GM18951 (cell line): Measurements from ENCODE around the gene GPC5.

Source experiments
- POLR2A ChIP-seq: IDR thresholded peaks from 4 replicates; pipeline ENCODE4 v1.6.1; 2011; ENCODE audit warnings: mild to moderate bottlenecking; ENCODE audit not compliant: insufficient read length, insufficient read depth; ENCODE audit errors: extremely low read depth
- in situ Hi-C: fragments of 300-500 bp; cut with MboI; formaldehyde crosslinking; loops from one replicate; pipeline ENCODE4 v1.12.0; 2022; ENCODE audit warnings: low sequenced_read_pairs, mixed read lengths, inconsistent platforms; ENCODE audit not compliant: unreplicated experiment

GPC5 gene

GRCh38 chr13:92592757-92593156 lies 1194.3 kb downstream of the GPC5 start:
- in situ Hi-C loops: no loop called here
- TF ChIP-seq POLR2A: no peak

DNA sequence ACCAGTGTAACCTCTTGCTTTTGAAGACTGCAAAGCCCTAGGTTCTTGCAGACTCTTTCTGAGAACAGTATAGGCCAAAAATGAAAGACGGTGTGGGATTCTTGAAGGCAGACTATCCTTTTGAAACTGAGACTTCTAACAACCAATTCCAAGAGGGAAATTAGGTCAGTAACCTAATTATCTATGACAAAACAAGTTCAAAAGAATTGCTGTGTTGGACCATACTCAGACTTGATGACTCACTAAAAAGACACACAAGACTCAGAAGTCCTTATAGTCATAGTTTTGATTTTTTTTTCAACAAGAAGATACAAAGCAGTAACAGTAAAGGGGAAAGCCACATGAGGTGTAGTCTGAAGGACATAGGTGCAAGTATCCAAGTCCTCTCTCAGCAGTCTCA lies 1204.1 kb downstream of the GPC5 start:
- in situ Hi-C loops: no loop called here

DNA sequence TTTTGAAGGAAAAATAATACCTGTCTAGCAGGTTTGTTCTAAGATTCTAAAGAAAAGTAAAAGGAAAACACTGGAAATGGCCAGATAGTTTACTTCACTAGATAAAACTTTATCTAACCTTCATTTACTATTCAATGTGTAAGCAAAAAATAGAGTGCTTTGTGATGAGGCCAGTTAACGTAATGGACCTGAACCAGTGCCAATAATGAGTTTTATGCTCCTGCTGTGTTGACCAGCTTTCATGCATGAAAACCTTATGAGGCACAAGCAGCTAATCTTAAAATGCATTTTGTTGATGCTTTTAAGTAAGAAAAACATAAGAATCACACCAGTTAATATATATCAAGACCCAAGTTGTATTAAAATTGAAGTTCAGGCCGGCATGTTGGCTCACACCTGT lies 1211.0 kb downstream of the GPC5 start:
- in situ Hi-C loops: no loop called here
- TF ChIP-seq POLR2A: no peak

More for the DNA sequence above, 1204.1 kb downstream of the GPC5 start:
- TF ChIP-seq POLR2A: no peak

DNA sequence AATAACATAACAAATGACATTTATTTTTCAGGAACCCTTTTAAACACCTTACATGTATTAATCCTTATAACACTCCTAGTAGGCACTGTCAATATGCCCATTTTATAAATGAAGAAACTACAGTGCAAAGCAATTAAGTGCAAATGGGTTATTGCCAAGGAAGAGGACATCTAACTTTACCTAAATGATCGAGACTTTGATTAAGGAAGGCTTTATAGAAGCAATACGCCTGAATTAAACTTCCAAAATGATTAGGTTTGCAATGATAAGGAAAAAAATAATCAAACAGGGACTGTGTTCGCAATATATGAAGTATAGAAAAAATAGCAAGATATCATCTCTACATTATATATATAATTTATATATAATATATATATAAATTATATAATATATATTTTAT lies 1214.5 kb downstream of the GPC5 start:
- no peak for TF ChIP-seq POLR2A
- in situ Hi-C loops: no loop called here

DNA sequence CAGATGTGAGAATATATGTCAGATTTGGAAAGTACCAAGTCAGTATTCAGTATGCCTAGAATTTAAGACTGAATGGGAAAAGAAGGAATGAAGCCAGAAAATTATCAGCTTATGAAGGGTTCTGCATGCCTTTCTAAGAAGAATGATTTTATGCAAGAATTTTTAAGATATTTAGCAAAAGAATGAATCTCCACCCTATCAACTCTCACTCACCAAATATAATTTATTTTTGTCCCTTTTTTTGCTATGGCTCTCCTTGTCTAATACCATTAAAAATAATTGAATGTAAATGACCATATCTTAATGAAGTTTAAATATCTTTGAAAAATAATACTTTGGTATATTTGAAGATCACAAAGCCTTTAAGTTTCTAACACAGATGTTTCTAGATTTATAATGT lies 1215.5 kb downstream of the GPC5 start:
- TF ChIP-seq POLR2A: no peak
- in situ Hi-C loops: no loop called here

- in situ Hi-C loops: no loop called here
- TF ChIP-seq POLR2A: no peak
Observed at GRCh38 chr13:92621985-92622384, 1223.6 kb downstream of the GPC5 start.

DNA sequence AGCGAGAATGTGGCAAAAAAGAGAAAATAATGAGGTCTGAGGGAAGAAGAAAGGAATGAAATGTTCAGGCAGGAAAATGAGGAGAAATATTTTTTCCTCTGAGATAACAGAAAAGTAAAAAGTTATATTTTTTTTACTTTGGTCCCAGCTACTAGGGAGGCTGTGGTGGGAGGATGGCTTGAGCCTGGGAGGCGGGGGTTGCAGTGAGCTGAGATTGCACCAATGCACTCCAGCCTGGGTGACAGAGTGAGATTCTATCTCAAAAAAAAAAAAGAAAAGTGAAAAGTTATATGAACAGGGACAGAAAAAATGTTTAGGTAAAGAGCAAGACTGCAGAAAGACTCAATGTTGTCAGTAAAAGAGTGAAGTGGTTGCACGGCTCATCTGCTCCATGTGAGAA lies 1224.5 kb downstream of the GPC5 start:
- no peak for TF ChIP-seq POLR2A
- in situ Hi-C loops: no loop called here

DNA sequence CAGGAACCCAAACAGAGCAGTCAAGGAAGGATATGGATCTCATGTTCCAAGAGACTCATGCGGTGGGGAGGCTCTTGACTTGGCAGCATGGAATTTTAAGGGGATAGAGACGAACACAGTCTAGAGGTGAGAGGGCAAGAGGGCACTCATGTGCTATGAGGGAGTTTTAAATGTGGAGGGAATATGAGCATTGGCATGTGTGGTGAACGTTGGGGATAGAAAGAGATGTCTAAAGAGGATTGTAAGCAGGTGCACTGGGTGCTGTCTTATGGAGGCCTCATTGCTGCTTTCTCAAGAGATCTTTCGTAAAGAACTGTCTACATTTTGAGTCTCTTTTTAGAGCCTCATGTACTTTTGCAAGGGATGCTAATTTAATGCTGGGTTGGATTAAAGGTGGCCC lies 1227.9 kb downstream of the GPC5 start:
- in situ Hi-C loops: no loop called here
- no peak for TF ChIP-seq POLR2A

DNA sequence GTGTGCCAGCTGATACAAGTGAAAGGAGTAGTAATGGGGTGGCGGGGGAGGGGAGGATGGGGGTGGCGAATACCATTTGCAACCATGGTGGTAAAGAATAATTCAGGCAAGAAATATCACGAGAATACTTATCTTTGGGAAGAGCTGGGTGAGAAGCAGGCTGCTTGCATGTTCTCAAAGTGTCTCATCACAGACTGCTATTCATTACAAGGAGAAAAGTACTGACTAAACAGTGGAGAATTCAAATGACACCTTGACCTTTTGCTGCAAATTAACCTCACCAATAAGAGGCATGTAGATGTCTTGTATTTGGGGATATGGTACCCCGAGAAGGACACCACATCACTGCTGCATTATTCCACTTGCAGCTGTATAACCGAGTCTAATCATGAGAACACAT lies 1242.5 kb downstream of the GPC5 start:
- in situ Hi-C loops: no loop called here
- no peak for TF ChIP-seq POLR2A

GRCh38 chr13:92649140-92649813 lies 1250.9 kb downstream of the GPC5 start:
- in situ Hi-C loops: no loop called here
- TF ChIP-seq POLR2A: no peak

- no peak for TF ChIP-seq POLR2A
- in situ Hi-C loops: no loop called here
Observed at GRCh38 chr13:92656103-92656502, 1257.7 kb downstream of the GPC5 start.

GRCh38 chr13:92656648-92657047 lies 1258.2 kb downstream of the GPC5 start:
- in situ Hi-C loops: no loop called here
- TF ChIP-seq POLR2A: no peak

- TF ChIP-seq POLR2A: no peak
- in situ Hi-C loops: no loop called here
Observed at GRCh38 chr13:92657565-92657964, 1259.1 kb downstream of the GPC5 start.

DNA sequence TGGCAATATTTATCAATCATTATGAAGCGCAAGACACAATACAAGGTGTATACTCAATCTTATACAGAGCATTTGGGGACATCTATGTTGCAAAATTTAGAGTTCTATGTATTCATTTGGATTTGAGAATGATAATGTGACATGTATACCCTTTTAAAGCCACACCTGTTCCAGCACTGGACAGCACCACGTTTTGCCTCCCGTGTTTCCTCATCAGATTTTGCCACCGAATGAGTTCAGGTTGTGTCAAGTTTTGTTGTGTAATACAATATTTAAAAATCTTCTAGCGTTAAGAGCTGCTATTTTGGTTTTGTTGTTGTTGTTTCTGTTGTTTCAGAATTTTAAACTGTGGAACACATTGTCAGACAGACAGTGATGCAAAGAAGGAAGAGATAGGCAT lies 1259.9 kb downstream of the GPC5 start:
- TF ChIP-seq POLR2A: no peak

GRCh38 chr13:92661406-92661805 lies 1263.0 kb downstream of the GPC5 start:
- no peak for TF ChIP-seq POLR2A

More for the DNA sequence above, 1259.9 kb downstream of the GPC5 start:
- in situ Hi-C loops: no loop called here

DNA sequence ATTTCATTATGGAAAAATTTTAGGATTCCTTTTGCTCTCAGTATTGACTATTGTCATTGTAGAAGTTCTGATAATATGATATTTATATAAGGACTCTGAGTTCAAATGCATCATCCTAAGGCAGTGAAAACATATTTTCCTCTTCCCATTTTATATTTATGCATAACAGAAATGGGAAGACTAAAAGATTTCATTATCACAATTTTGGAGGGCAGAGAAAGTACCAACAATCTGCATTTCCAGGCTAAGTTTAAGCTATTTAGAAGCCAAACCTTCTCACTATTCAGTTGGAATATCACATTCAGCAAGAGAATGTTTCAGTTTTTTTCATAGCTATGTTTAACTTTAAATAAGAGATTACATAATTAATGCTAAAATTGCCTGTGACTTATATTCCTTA lies 1269.7 kb downstream of the GPC5 start:
- in situ Hi-C loops: no loop called here
- no peak for TF ChIP-seq POLR2A

More at GRCh38 chr13:92661406-92661805, 1263.0 kb downstream of the GPC5 start:
- in situ Hi-C loops: no loop called here
